Renal cortex interstitium (tissue), 11 donors: ENCODE measurements around the gene ZNF319. TPM values are rescaled to one million over a fixed set of nuclear protein-coding genes. Genes with fewer than 3 reads are reported as not detected.

Source experiments
- DNase-seq, 11 donors: peaks; one replicate each; pipeline ENCODE4 v3.0.0-alpha.2; 2013; ENCODE audit warnings: low read depth in 9 of 11, low spot score in 4 of 11; ENCODE audit errors: extremely low read depth in 1 of 11
- polyA plus RNA-seq, 3 donors: library from polyadenylated mRNA; unstranded; fragments of 120-200 nt; gene quantifications; one replicate each; pipeline ENCODE4 v1.2.1, GENCODE V29; 2013; ENCODE audit not compliant: insufficient read length in 3 of 3

Gene ZNF319
- polyA plus RNA-seq, 3 donors = 9.2 to 12.8 (median 9.9) TPM

DNA sequence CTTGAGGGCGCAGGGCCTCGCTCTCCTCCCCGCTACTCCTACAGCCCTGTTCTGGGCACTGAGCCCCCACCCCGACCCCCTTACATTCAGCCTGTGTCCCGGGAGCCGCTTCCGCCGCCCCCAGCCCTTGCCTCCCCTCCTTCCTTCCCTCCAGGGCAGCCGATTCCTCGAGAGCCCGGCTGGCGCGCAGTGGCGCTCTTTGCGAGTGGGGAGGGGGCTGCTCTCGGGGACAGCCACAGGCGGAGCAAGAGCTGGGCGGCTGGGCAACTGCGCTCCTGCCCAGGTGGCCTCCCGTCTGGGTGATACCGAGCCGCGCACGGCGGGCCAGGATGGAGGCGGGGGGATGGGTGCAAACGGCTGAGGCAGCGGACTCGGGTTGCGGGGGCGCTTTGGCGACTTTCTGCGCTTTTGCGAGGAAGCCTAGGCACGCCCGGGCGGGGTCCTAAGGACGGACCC, 26.3 kb upstream of the ZNF319 start:
- DNase-seq = no peak

GRCh38 chr16:58026139-58026704, 25.8 kb upstream of the ZNF319 start:
- no peak for DNase-seq

DNA sequence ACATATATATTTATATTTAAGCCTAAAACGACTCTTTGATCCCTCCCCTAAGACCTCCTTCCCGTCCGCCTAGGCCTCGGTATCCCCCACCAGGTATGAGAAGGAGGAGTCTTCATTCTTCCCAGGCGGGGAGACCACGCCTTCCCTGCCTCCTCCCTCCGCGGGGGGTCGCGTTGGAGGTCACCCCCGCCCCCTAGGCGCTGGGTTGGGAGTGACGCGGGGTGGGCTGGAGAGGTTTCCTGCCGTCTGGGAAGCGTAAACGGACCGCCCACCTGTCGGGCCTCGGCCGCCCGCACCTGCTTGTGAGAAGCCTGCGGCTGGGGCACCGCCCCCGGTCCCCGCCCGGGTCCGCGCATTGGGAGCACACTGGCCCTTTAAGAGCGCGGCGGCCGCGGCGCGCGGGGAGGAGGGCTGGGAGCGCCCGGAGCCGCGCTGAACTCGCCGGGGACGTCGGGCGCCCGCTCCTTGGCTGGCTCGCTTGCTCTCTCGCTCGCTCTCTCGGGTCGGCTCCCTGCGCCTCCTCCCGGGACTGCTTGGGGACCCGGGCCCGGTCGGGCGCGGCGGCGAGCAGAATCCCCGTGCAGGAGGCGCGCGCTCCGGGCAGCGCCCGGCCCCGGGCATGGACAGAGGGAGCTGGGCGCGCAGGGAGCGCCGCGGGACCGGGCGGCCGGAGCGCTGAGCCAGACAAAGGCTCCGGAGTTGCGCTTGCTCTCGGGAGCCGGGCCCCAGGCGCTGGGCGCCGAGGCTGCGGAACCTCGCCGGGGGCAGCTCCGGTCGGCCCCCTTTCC, 25.1 kb upstream of the ZNF319 start, which contains the start of gene MMP15:
TSS of gene MMP15 (plus strand) at position 404 of the 788 bp plus-strand sequence. CDS start 597 bp downstream, outside the sequence.
- DNase-seq = peak in 1 of 11 donors; percentile 71

DNA sequence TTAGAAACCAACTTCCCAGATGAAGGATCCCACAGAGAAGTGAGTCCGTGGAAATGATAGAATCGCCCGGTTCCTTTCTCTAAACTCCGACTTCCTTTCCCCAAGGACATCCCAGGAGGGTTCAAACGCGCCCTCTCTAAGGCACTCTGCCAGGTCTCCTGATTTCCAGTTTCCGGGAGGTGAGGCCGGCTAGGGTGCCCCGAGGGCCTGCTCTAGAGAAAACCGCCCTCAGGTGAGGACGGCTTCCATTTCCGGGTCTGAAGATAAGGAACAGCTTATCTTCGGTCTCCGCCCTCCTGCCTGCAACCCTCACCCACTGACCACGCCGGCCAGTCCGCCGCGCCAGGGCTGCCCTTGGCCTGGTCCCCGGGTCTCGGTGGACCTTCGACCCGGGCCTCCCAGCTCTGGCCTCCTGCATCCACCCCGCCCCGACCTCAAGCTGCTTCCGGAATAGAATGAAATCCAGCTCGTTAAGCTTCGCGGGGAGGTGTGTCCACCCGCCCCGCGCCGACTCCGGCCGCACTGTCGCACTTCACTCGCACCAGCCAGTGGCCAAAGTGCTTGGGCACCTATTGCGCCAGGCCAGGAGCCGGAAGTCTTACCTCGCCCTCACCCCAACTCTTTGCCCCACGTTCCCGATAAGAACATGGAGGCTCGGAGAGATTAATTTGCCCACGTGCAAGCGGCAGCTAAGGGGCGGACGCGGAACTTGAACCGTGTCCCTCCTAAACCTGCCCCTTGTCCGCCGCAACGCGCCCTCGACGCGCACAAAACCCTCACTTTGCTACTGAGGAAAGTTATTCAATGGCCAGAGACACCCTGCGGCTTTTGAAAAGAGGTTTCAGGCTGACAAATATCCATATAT, 24.2 kb upstream of the ZNF319 start:
- peak in 1 of 11 donors; percentile 18 for DNase-seq

GRCh38 chr16:58022601-58023371, 22.3 kb upstream of the ZNF319 start:
- DNase-seq = no peak

GRCh38 chr16:58021661-58022551, 21.4 kb upstream of the ZNF319 start:
- no peak for DNase-seq

- DNase-seq = peak in 1 of 11 donors; percentile 54
Measured at GRCh38 chr16:58020628-58021521, 20.4 kb upstream of the ZNF319 start.

- no peak for DNase-seq
Measured at GRCh38 chr16:58019866-58020538, 19.5 kb upstream of the ZNF319 start.

- no peak for DNase-seq
Measured at GRCh38 chr16:58018803-58019202, 18.3 kb upstream of the ZNF319 start.

DNA sequence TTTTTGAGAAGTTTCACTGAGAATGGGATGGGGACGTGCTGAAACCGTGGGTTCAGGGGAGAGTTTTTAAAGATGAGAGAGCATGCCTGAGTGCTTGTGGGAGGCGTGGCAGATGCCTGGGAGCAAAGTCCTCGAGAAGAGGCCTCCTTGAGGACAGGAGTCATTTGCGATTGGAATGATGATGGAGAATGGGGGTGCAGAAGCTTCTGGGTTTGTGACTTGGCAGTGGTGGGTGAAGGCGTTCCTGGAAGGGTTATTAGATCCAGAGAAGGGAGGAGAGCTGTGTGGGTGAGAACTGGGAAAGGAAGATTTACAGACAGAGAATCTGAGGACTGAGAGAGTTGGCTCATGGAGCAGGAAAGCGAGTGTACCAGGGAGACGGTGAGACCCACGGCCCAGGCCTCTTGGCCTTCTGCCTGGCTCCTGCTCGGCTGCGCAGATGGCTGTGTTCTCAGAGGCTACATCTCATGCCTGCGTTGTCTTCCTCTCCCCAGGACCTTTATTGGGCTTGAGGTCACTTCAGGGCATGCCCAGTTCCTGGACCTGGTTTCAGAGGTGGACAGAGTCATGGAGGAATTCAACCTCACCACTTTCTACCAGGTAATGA, 16.5 kb upstream of the ZNF319 start:
- no peak for DNase-seq

DNA sequence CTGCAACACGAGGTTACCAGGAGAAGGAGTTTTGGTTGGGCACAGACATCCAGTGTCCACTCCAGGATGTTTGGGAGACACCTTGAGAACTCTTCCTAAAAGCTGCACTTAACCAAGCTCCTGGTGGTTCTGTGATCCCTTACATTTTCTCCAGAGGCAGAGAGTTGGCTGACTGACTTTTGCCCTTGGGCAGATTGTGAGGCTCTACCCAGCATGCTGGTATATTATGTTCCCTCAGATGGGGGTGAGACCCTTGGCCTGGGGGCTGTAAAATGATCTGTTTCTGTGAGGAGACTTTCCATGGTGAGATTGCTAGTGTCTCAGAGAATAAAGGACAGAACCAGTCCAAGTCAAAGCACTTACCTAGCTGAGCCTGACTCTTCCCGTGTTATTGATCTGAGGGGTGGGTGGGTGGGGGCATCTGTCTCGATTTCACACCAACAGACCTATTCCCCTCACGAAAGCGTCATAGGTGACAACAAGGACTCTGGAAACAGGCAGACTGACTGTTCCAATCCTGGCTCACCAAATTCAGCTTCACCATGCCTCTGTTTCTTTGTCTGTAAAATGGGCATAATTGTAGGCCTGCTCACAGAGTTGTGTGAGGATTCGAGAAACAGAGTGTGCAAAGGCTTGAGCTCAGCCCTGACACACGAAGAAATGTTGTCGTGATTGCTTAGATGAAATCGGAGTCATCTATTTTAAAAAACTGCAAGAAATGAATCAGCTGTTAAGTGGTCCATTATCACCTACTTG, 12.9 kb upstream of the ZNF319 start:
- no peak for DNase-seq

DNA sequence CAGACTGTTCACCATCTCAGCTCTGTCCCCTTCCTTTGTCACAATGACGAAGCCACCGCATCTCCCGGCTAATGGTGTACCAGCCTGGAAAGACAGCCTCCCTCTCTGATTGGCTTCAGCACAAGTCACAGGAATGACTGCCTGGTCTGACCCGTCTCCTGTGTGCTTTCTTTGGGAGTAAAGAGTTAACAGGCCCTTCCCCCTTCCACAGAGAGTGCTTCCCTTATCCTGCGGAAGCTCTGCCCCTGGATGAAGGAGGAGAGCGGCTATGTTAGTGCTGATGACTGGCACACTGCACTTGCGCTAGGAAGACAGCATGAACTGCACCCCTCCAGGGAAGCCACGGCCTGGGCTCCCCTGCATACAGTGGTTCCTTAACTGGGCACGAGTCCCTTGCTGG, 12.0 kb upstream of the ZNF319 start:
- DNase-seq = no peak

DNA sequence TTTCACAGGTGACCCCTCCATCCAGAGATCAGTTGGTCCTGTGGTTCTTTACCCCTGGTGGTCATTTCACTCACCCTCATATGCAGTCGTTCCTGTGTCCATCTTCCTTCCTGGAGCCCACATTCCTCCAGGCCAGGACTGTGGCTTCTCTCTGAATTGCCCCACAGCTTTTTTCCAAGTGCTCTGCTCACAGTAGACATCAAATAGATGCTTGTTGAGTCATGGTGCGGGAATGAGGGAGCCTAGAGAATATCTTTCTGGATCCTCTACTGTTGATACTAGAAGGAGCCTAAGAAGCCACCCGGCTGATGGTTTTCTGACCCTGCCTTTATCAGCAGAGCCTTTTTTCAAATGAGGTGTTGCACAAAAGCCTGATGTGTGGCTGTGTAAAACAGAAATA, 11.2 kb upstream of the ZNF319 start:
- DNase-seq = no peak

GRCh38 chr16:58010886-58011285, 10.4 kb upstream of the ZNF319 start:
- no peak for DNase-seq

DNA sequence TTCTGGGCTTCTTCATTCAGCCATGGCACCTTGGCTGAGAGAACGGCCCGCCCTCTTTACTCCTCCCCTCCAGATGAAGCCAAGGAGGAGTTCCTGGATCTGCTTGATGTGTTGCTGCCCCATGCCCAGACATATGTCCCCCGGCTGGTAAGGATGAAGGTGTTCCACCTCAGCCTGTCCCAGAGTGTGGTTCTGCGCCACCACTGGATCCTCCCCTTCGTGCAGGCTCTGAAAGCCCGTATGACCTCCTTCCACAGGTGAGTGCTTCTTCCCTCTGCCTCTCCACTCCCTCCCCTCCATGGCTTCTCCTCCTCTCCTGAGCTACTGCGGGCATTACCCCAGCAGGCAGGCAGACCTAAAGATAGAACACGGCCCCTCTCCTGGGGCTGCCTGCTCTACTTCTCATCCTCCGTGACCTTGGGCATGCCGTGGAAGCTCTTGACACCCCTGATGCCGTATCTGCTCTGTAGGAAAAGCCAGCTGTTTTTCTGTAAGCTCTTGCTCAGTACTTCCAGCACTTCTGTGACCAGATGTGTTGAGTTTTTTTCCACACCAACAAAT, 9.5 kb upstream of the ZNF319 start:
- no peak for DNase-seq
